Activated CD4-positive, alpha-beta T cell treated with anti-CD3 and anti-CD28 coated beads for 48 hours (primary cell): ENCODE data around the gene MRPS23.

Experiments used
- DNase-seq: peaks from one replicate; pipeline ENCODE4 v3.0.0-alpha.2; 2020

Gene MRPS23

DNA sequence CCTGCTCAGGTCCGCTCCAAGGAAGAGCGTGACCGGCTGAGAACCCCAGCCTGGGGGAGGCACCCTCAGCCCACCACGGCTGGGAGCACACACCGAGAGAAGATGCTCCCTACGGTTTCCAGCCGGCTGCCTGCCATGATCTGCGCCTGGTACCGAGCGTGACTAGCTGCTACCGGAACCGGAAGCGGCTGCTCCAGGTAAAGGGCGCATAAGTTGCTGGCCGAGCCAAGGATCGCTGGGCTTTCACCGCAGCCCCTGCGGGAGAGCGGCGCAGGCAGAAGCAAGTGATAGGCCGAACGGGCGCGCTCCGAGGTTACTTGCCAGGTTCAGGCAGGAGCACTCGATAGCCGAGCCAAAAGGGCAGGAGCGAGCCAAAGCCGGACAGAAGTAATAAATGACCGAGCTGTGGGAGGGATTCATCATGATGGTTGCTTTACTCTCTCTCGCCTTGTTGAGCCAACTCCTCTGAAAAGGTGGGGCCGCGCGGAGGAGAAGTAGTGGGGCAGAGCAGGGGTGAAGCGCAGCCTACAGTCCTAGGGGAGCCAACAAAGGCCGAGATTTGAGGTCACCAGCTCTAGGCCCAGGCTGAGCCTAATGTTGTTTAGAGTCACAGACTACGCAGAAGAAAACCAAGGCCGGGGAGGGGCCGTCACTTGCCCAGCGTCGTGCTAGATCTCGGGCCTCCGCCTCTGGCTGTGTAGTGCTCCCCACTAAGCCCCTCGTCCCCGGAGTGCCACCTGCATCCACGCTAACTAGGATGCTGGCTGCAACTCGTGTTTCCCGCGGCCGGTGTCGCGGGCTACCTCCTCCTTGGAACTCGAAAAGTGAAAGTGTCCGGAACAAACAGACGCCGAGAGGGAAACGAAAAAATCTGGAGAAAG lies at the start of gene MRPS23:
MRPS23 (minus strand) TSS at position 171 of the 881 bp plus-strand sequence; CDS start at position 137, 34 bp downstream.
- peak; percentile 98 for DNase-seq

DNA sequence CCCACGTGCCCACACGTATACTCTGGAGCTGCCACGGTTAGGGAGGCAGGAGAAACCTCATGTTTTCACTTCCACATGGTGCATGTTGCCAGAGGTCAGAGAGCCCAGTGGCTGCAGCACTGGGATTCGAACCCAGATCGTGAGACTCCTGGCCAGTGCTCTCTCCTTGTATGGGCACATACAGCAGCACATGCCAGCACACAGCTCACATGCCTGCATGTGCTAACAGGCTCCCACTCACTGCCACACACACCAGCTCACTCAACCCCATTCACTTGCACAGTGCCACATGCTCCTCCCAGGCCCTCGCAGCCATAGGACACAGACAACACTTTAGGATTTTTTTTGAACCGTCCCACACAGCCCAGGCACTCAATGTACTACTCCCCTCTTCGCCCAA lies 49.5 kb upstream of the MRPS23 start:
- no peak for DNase-seq

DNA sequence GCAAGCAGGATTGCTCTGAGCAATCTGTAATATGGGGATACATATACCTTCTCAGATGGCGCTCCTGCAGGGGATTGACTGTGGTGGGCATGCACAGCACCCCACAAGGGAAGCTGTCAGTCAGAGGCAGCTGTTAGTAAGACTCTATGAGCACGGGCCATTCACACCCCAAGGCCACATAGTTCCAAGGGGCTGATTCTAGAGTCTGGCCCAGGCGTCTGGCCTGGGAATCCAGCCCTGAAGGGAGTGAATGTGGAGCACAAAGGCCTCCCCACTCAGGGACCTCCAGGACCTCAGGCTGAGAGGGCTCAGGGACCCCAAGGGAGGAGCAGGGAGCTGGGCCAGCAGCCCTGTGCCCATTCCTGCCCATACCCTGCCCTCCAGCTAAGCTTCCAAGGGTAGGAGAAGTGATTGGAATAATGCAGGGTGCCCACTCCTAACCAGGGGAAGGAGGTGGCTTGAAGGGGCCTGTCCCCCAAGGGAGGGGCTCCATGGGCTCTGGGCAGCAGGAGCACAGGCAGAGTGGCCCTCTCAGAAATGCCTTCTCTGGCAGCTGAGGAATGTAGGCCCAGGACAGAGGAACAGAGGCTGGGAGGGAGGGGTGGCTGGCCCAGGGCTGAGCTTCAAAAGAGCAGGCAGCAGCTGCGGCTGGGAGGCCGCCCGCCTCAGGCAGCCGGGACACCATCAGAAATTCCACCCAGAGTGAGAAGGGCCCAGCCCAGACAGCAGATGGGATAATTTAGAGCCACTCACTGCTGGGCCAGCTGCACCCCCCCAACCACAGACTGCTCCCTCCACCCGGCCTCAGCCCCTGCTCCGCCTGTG lies 48.9 kb upstream of the MRPS23 start:
- DNase-seq: no peak

DNA sequence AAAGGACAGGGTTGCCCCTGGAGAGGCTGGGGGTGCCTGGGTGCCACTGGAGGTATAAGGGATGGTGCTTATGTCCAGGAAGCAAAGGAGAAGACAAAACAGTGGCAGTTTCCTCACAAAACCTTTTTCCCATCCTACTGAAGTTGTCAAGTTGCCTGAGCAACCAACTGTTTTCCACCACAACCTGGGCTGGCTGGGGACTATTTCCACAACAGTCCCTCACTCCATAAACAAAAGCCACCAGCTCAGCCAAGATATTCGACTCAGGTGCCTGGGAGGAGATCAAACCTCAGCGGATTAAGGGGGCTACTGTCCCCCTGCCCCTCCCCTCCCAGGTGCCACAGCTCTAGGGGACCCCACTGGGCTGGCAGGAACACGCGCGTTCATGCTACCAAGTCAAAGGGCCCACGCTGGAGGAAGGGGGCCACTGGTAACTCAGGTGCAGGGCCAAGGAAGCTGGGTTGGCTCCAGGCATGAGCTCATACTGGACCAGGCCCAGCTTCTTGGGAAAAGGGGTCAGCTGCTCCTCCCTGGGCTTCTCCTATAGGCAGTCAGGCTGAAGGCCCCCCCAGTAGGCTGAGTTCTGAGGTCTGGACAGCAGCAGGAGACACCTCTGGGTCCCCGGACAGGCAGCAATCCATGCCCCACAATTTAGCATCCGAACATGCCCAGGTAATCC lies 45.7 kb upstream of the MRPS23 start:
- no peak for DNase-seq

DNA sequence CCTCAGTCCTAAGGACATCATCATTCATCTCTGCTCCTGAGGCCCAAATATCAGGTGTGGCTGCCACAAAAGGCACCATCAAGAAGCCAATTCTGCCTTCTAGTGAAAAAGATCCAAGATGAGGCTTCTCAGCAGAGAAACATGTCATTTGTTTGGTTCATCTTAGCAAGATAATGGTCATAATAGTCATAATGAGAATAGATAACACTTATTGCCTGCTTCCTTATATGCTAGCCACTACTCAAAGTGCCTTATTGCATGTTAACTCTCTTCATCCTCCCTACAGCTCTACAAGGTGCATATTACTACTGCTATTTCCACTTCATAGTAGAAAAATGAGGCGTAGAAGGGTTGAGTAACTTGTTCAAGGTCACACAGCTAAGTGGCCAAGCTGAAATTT lies 45.0 kb upstream of the MRPS23 start:
- no peak for DNase-seq

DNA sequence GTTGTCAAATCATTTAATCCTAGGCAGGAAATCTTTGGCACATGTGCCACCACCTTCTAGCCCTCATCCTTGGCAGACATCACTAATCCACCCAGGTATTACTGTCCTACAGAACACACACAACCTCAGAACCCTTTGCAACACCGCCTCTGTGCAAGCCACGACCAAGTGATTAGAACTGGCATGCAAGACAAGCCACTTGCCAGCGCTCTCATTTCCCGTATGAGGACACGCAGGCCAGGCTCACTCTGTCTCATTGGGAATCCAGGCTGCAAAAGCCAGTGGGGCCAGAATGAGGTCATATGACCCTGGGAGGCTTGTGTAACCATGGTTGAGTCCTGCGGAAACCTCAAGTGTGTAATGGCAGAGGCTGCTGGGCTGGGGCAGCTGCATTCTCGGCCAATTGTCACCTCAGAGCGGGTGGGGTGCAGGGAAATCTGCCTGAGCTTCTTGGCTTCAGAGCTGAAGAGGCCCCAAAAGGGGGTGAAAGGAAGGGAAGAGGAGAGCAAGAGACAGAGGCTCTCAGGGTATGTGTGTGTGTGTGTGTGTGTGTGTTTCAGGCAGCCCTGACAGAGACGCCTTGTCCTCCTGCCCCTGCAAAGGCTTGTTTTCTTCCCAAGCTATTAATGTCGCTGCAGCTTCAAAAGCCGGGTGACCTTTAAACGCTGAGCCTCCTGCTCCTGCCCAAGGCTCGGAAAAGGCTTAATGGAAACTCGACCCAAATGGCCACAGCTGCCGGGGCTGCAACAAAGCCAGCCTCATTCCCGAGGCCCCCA lies 43.2 kb upstream of the MRPS23 start:
- DNase-seq: no peak

DNA sequence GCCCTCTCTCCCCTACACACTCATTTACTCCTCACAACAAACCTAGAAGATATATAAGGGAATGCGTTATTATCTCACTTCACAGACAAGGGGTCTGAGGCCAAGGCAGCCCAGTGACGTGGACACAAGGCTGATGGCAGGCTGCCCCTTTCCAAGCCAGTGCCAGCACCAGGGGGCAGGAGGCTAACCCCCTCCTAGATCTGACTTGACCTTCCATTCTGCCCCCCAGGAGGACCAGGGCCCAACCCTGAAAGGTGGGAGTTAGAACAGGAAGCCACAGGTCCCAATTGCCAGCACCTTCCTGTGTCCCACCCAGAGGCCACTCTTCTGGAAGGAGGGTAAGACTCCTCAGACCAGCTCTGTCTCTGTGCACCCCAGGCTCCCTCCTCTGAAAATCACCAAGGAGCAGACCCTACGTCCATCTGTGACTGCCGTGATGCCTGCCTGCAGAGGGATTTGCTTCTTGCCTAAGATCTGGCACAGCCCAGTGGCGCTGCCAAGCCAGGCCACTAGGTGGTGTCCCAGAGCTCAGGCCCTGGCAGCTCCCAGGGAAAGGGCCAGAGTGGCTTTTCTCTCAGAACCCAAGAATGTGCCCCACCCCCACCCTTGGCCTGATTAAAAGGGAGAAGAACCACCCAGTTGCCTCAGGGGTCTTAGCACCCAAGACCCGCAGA lies 42.4 kb upstream of the MRPS23 start:
- peak; percentile 88 for DNase-seq

DNA sequence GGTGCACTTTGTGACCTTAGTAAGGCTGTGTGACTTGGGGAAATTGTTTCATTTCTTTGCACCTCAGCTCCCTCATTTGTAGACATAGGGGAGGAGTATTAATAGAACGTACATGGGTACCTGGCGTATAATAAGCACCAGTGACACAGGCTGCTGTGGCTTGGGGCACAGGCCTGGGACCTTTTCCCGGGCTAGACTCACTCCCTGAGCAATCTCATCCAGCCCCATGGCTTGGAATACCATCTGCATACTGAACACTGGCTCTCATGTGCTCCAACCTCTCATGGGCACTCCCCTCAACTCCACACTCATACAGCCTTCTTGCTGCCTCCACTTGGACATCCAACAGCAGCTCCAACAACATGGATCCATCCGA lies 41.0 kb upstream of the MRPS23 start:
- no peak for DNase-seq

DNA sequence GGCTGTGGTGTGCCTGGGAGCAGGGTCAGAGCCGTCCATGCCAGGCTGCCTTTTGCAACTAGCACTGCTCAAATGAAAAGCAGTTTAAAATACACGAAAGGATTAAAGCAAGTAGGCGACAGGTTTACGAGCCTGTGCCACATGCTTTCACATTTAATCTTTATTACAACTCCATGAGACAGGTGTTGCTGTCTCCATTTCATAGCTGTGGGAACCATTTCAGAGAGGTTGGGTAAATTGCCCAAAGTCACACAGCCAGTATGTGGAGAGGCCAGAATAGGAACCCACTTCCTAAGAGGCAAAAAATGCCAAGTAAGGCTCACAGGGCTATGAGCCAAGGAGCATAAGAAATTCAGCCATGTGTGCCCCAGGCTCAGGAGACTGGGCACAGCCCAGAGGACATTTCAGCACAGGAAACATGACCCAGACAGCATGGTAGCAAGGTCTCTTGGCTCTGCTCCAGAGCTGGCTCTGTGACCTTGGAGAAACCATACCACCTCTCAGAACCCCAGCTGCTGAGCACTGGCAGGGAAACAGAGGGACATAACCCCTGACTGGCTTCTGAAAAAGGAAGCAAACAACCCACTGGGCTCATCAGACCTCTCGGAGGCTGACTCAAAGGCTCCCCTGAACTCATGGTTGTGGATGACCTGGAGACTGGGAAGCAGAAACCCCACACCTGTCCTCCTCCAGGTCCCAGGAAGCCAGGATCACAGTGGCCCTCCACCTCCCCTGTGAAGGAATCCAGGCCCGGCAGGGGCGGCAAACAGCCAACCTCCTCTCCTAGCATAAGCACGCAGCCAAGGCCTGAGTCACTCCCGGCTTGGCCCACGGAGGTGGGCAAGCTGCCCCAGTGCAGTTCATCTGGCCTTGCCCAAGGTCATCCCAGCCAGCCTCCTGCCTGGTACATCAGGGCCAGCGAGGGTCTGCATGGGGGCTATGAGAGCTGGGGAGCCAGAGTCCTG lies 40.3 kb upstream of the MRPS23 start:
- DNase-seq: no peak

DNA sequence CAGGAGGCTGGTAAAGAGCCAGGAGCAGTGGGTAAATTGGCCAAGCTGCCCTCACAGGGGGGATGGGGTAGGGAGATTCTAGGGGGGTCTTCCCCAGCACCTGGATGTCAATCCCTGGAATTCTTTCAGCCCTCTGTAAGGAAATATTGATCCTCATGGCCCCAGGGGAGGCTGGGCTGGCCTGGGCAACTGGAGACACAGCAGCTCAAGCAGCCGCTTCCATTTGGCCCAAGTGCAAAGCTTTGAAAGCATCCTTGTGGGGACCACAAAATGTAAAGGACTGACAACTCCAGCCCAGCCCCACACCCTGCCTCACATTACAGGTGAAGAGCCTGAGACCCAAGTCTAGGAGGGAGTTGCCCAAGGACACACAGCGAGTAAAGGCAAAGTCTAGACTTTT lies 39.4 kb upstream of the MRPS23 start:
- no peak for DNase-seq

DNA sequence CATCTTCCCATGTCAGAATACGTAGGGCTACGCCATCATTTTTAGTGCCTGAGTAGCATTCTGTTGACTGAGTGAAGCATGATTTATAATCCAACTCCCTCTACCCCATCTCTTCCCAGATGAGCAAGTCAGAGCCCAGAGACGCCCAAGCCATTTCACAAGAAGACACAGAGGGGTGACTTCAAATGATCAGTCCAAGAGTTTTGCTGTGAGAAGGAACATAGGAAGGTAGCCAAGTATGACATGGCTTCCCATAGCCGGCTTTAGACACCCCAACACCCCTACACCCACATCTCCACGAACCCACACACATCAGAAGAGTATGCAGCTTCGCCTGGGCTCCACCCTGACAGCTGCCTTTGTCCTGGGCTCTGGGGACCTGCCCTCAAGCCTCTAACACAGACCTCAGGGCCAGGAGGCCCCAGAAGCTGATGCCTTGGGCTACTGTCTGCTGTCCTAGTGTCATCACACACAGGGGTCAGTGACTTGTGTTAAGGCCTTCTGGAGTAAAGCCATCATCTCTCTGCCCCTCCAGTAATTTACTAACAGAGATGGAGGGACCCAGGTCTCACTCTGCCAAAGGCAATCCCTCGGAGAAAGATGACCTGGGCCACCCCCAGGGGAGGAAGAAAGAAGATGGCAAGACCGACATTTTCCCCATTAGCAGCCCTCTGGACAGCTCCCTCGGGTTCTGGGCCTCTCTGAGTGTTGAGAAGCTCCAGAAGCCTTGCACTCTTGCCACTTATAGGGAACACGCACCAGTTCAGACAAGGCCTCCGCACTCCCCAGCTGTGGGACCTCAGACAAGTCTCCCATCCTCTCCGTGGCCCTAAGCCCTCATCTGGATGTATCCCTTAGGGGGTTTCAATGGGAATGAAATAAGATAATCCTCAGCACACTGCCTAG lies 38.7 kb upstream of the MRPS23 start:
- DNase-seq: no peak

DNA sequence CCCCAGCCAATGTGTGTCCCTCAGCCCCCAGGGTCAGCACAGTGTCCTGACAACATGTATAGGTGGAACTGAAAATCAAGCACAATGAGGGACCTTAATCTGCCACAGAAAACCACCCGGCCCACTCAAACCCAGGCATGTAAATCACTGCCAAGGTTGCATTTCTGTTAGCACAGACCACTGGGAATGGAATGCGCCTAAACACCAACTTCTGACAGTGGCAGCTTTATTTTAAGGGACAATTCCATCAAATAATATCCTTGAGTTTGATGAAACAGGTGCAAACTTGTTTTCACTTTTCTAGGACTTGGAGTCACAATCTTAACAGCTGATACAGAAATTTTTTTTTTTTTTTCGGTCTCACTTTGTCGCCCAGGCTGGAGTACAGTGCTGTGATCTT lies 37.3 kb upstream of the MRPS23 start:
- DNase-seq: no peak

DNA sequence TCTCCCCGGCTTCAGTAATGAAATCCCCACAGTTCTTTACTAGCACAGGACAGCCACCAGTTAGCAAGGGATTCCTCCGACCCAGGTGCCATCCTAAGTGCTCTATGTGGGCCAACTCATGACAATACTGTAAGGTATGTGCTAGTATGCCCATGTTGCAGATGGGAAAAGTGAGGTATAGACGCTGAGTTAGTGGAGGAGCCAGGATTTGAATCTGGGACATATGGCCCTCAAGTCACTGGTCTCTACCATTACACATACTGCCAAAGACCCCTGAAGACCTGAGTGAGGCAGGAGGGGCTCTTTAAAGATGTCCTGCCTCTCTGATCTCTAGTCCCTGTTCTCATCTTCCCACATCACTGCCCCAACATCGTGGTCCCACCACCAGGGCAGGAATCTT lies 36.2 kb upstream of the MRPS23 start:
- DNase-seq: no peak

DNA sequence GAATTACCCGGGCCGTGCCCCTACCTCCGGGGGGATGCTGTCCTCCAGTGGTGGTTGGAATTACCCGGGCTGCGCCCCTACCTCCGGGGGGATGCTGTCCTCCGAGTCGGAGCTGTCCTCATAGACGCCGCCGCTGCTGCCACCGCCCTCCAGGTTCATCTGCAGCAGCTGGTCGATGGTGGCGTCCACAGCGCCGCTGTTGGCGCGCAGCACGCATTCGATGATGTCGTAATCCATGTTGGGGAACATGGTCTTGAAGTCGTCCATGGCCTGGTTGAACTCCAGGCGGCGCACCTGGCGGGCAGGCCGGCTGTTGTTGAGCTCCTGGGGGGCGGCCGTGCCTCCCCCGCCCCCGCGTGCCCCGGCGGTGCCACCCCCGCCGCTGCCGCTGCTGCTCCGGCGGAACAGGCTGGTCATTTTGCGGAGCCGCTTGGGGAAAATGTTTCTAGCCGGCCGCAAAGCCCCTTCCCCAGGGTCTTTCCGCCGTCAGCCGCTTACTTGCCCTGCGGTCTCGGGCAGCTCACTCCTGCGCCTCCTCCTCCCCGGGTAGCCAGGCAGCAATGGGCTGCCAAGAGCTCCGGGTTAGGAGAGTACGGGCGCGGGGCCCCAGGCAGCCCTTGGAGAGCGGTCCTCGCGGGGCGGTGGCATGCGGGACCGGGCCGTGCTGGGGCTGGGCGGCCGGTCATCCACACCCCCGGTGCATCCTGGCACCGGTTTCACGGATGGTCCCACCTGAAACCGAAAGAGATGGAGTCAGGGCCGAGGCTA lies 35.5 kb upstream of the MRPS23 start:
- no peak for DNase-seq

DNA sequence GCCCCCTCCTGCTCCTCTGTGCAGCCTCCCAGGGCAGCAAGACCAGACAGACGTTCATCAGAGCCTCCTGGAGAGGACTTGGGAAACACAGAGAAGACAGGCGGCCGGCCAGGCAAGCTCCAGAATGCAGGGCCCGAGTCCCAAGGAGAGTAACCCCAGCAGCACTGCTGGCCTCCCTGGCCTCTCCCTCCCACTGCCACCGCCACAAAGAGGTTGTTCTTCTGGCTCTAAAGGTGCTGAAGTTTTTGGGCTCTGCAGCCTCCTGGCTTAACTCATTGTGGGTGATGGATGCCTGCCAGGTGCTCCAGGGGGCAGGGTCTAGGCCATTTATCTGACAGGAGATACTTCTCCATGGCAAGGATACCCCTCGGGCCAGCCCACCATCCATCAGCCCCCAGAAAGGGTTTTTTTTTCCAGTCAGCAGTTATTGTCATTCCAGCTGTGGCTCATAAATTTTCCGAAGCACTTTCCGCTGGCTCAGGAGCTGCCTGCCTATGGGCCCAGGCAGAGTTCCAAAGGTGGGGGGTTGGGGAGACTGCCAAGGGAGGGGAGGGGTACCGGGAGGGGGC lies 32.0 kb upstream of the MRPS23 start:
- no peak for DNase-seq

DNA sequence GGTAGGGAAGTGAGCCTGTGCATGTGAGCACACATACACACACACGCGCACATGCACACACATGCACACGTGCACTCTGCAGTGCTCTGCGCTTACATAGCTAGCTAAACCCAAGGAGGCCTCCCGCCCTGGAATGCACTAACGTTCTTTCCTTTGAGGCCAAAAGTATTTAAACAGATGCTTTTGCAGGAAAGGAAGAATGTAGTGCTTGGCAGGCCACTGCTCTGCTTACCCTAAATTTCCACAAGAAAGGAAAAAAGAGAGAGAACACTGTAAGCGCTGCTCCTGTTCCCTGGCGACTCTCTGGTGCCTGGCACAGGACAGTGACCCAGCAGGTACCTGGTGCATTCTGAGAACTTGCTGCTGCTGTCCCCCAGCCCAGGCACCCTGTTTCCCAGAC lies 31.3 kb upstream of the MRPS23 start:
- no peak for DNase-seq

DNA sequence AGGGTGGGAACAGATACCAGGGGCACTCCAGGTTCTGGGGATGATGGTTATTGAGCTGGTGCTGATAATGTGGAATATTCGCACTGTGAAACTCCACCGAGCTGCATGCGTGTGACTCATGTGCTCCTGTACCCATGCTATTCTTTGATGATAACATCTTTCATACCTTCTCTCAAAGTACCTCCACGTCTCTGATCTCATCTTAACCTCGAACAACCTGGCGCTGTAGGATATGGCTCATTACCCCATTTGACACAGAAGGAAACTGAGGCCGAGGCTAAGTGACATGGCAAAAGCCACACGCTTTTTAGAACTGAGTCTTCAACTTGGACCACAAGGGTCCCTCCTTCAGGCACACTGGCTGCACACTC lies 30.2 kb upstream of the MRPS23 start:
- DNase-seq: peak; percentile 62

DNA sequence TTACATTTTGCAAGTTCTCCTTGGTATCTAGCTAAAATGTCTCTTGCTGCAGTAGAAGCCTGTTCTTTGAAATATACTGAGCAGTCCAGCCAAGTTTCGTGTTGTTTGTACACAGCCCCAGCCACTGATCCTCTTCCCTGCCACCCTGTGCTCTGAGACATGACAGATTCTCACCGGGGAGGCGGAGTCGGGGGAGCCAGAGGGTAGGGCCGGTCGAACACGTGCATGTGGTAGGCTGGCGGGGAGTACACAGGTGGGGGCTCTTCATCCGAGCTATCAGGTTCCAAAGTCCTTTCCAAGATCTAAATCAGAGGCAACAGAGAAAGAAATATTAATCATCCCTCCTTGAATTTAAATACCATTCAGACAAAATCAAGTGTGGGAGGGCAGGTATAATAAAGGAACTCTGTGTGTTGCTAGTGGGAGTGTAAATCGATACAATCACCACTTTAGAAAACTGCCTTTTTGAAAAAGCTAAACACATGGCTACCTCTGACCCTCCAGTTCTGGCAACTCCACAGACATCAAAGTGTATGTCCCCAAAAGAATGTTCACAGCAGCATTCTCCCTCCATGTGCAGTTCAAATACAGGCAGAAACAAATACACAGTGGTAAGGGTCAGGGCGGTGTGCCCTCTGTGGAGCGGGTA lies 29.7 kb upstream of the MRPS23 start:
- DNase-seq: peak; percentile 44
